ENCODE results near the gene NPTX1. TPM values are rescaled to one million over a fixed set of nuclear protein-coding genes. Genes with fewer than 3 reads are reported as not detected.

NPTX1 gene
- total RNA-seq, 1 donor from 2014 or later = 1.9 TPM

GRCh38 chr17:80422981-80423380, 53.4 kb downstream of the NPTX1 start:
- H3K36me3 Mint-ChIP-seq (ENCODE audit: low read depth) = no peaks in the 10 kb centered on the region
- peak overlapping the region; percentile 38 for H3K4me3 Mint-ChIP-seq
- H3K27ac Mint-ChIP-seq (ENCODE audit: unreplicated experiment) = no peak overlapping the region
- H3K4me1 Mint-ChIP-seq = peaks cover 4% of the 10 kb centered on the region
- DNase-seq (ENCODE audit: low read depth, low spot score) = no peak
- H3K27me3 Mint-ChIP-seq (ENCODE audit: low read depth) = no peaks in the 10 kb centered on the region
- no peaks in the 10 kb centered on the region for H3K9me3 Mint-ChIP-seq
- no peak for TF ChIP-seq CTCF (conservative IDR thresholded peaks at IDR 0.05)

- Mint-ChIP-seq H3K4me1 (peaks cover 9% of the 10 kb centered on the region), H3K4me3 (no peak overlapping the region), H3K9me3 (no peaks in the 10 kb centered on the region), H3K27ac (ENCODE audit: unreplicated experiment) (no peak overlapping the region), H3K36me3 (ENCODE audit: low read depth) (peaks cover 3% of the 10 kb centered on the region), H3K27me3 (ENCODE audit: low read depth) (no peaks in the 10 kb centered on the region)
- no peak for TF ChIP-seq CTCF (conservative IDR thresholded peaks at IDR 0.05)
- DNase-seq (ENCODE audit: low read depth, low spot score) = no peak
Observed at GRCh38 chr17:80422276-80422675, 54.1 kb downstream of the NPTX1 start.

GRCh38 chr17:80421381-80422090, 54.9 kb downstream of the NPTX1 start:
- H3K9me3 Mint-ChIP-seq = no peaks in the 10 kb centered on the region
- H3K27ac Mint-ChIP-seq (ENCODE audit: unreplicated experiment) = no peak overlapping the region
- DNase-seq (ENCODE audit: low read depth, low spot score) = no peak
- H3K4me3 Mint-ChIP-seq = no peak overlapping the region
- H3K36me3 Mint-ChIP-seq (ENCODE audit: low read depth) = peaks cover 3% of the 10 kb centered on the region
- H3K27me3 Mint-ChIP-seq (ENCODE audit: low read depth) = no peaks in the 10 kb centered on the region
- TF ChIP-seq CTCF (conservative IDR thresholded peaks at IDR 0.05) = no peak
- peaks cover 13% of the 10 kb centered on the region for H3K4me1 Mint-ChIP-seq

- DNase-seq (ENCODE audit: low read depth, low spot score) = no peak
- no peak overlapping the region for H3K27ac Mint-ChIP-seq (ENCODE audit: unreplicated experiment)
Observed at GRCh38 chr17:80419255-80419654, 57.2 kb downstream of the NPTX1 start.

GRCh38 chr17:80418589-80418988, 57.8 kb downstream of the NPTX1 start:
- H3K27ac Mint-ChIP-seq (ENCODE audit: unreplicated experiment) = no peak overlapping the region
- H3K4me1 Mint-ChIP-seq = peaks cover 35% of the 10 kb centered on the region
- TF ChIP-seq CTCF (conservative IDR thresholded peaks at IDR 0.05) = no peak
- H3K36me3 Mint-ChIP-seq (ENCODE audit: low read depth) = peaks cover 3% of the 10 kb centered on the region
- DNase-seq (ENCODE audit: low read depth, low spot score) = no peak
- no peaks in the 10 kb centered on the region for H3K9me3 Mint-ChIP-seq
- peak overlapping the region; percentile 15 for H3K4me3 Mint-ChIP-seq
- peaks cover 8% of the 10 kb centered on the region for H3K27me3 Mint-ChIP-seq (ENCODE audit: low read depth)

More at GRCh38 chr17:80419255-80419654, 57.2 kb downstream of the NPTX1 start:
- Mint-ChIP-seq H3K27me3 (ENCODE audit: low read depth) (peaks cover 3% of the 10 kb centered on the region), H3K4me3 (peak overlapping the region; percentile 65), H3K4me1 (peaks cover 28% of the 10 kb centered on the region), H3K9me3 (no peaks in the 10 kb centered on the region), H3K36me3 (ENCODE audit: low read depth) (peaks cover 3% of the 10 kb centered on the region)
- TF ChIP-seq CTCF (conservative IDR thresholded peaks at IDR 0.05) = no peak

Small RNA genes lying within 50 kb of the gene (microRNA-seq; reads per million reads assigned to microRNA genes)
- gene MIR4730 = not detected

Other genes starting within 250 kb of the NPTX1 start
- 29.6 and 31.9 TPM in 2 replicates for gene RNF213, start 215.8 kb downstream of the NPTX1 start, total RNA-seq
- 34.9 and 38.0 TPM in 2 replicates for gene ENDOV, start 61.4 kb downstream of the NPTX1 start, total RNA-seq
- 34.0 and 41.1 TPM in 2 replicates for gene RPTOR, start 68.2 kb upstream of the NPTX1 start, total RNA-seq